Activated CD4-positive, alpha-beta T cell treated with anti-CD3 and anti-CD28 coated beads, Interleukin-2, Interleukin-6, amounts not matched to agents 100 ng/mL and 50 ng/mL, durations not matched to agents 16 hours and 8 hours (primary cell): ENCODE data around the gene RNU1-4.
"Not testable (repeated sequence)": the region's sequence is repeated elsewhere in the genome, so short reads cannot be mapped to it uniquely, and the experiment has no call there.

Source experiments
- DNase-seq: peaks from one replicate; pipeline ENCODE4 v3.0.0-alpha.2; 2020

Gene RNU1-4

DNA sequence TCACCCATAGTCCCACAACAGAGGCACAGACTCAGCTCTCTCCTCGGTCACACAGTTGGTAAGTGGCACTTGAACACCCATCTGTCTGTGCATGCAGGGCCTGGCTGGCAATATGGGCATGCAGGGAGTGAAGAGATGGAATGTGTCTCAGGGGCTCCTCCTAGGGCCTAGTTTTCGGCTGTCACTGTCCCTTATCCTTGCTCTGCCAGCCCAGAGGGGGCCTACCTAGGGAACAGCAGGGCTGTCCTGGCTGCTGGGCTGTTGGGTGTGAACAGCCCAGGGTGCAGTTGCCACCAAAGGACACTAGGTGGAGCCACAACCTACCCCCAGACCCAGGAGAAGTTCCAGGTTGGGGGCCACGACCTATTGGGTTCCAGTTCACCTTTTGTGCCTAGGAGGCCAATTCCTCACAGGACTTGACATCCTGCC is 30.6 kb upstream of the RNU1-4 start:
- peak; percentile 54 for DNase-seq

DNA sequence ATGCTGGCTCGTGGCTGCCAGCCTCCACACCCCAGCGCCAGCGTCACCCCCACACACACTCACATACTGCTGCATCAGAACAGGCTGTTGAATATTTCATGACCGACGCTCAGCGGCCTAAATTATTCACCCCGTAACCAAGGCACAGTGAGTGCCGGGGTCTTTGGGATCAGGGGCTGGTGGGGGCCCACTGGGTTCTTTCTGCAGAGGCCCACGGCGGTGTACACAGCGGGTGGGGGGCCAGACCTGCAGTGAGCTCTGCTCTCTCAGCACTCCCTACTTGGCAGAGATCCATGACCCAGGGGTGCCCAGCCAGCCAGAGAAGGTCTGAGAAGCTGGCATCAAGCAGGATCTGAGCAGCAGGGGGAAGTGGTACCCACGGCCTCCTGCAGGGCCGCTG is 29.7 kb upstream of the RNU1-4 start:
- not testable (repeated sequence) for DNase-seq

DNA sequence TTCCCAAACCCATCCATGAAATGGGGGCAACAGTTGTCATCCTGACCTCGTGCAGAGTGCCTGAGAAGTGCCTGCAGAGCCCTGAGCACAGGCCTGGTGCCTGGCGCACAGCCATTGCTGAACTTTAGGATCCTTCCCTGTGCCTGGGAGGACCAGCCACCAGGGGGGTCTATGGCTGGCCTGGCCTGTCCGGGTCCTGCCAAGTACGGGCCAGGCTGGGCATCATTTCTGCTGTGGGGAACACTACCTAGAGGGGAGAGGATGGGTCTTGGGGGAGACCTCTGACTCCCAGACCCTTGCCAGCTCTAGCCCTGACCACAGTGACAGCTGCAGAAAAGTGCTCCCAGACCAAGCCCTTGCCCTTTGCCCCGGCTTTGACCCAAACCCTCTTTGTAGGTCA is 28.2 kb upstream of the RNU1-4 start:
- not testable (repeated sequence) for DNase-seq

DNA sequence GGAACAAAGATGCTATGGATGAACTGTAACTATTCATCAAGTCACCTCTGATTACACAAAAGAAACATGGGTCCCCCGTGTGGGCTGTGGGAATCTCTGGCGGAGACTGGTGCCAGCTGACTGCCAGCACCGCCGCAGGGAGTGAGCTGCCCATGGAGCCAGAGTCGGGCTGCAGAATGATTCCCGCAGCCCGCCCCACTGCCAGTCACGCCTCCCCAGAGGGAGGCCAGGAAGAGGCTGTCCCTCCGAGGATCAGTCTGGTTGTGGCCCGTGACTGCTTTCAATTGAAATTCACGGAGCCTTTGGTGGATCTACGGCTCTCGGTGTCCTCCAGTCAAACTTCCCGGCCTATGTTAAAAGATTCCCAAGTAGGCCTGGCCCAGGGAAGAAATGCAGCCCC is 27.7 kb upstream of the RNU1-4 start:
- not testable (repeated sequence) for DNase-seq

DNA sequence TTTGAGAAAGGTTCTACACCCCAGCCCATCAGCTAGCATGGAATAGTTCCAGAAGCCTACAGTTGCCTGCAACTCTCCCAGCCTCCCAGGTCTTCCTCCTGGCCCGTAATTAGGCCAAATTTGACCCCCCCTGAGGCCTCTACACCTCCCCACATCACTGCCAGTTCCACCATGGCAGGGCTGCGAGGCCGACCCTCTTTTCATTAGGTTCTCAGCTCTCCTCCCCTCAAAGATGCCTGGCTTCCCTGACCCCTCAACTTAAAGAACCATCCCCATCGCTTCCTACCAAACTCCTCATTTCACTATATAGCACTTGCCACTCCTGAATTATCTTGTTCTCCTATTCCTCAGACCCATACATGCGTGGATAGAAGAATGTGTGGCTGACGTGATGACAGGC is 27.3 kb upstream of the RNU1-4 start:
- DNase-seq = not testable (repeated sequence)

DNA sequence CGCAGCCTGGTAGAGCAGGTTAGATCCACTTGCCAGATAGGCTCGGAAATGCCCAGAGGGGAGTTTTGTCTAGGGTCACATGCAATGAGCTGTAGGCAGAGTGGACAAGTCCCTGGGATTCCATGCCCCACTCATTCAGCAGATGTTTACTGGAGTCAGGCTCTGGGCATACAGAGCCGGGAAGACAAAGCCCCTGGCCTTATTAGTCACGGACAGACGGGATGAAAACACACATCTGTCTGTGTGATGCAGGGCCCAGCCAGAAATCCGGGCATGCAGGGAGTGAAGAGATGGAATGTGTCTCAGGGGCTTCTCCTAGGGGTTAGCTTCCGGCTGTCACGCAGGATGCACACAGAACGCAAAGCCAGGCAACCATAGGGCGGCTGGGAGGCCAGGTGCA is 26.8 kb upstream of the RNU1-4 start:
- not testable (repeated sequence) for DNase-seq

DNA sequence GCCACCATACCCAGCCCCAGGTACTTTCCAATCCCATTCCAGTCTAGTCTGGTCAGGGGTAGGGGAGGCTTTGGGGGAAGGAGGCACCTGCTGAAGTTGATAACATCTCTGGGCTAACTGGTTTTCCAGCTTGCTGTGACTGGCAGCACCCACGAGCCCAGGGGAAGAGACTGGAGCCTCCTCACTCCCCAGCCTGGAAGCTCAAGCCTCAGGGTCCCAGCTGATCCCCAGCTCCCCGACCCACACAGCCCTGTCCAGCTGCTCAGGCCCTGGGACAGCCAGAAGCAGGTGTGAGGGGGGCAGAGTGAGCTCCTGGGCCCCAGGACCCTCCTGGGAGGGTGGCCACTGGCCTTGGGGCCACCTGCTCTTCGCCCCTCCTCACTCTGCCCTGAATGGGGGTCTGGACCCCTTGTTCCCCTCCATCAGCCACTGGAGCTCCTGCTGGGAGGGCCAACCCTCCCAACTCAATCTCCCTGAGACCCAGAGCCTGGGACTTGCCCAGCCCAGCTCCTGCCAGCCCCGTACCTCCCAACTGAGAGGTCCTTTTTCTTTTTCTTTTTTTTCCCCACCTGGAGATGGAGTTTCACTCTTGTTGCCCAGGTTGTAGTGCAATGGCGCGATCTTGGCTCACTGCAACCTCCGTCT is 23.5 kb upstream of the RNU1-4 start:
- DNase-seq = no peak

DNA sequence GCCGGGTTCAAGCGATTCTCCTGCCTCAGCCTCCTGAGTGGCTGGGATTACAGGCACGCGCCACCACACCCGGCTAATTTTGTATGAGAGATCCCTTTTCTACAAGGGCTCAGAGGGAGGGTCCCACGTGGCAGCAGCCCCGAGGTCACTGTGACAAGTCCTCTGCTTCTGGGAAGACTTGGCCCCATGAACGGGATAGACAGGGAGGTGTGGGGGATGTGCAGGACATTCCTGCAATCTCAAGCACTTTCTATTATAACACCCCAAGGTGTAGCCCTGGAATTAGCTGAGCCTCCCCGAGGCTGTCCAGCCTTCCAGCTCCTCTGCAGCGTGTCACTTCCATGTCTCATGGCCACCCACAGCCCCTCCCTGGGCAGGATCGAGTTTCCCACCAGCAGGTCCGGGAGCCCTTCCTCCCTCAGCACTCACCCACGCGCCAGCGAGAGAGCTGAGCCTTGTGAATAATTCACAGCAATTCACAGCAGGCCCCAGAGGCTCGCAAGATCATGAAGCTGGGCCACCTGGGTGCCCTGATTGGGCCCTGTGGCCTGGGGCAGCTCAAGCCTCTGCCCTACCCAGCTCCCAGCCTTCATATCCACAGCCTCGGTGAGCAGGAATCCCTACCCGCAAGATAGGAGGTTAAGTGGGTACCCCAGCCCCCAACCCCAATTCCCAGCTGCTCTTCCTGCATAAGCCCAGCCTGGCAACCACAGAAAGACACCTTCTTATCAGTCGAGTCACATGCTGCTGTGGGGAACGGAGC is 22.8 kb upstream of the RNU1-4 start:
- peak; percentile 9 for DNase-seq

DNA sequence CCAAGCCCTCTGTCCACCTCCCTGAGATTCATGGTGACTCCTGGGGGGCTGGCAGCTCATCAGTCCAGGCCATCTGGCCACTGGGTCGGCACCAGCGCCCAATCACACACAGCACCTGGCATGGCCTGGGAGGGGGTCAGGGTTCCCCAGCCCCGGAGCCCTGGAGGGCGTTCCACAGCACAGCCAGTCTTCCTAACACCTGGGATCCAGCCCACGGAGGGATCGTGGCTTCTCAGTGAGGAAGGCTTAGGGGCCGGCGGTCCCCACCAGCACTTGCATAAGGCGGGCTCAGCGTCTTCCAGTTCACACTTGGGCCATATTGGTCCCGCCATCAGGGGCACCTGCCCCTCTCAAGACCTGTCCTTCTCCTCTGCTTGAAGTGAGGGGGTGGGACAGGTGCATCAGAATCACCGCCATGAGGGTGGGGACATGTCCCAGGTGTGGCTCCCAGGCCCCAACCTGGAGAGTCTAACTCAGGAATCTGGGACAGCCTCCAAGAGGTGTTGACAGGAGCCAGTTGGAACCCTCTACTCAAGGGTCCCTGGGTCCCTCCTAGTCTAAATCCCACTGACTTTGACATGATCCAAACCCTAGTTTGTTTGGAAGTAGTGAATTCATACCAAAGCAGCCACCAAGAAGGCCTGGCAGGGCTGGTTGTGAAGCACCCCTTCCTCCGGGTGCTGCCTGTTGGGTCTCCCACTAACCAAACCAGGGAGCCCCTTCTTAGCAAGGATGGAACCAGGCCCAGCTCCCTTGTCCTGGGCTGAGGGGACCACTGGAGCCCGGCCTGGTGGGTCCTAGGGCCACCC is 22.0 kb upstream of the RNU1-4 start:
- not testable (repeated sequence) for DNase-seq

DNA sequence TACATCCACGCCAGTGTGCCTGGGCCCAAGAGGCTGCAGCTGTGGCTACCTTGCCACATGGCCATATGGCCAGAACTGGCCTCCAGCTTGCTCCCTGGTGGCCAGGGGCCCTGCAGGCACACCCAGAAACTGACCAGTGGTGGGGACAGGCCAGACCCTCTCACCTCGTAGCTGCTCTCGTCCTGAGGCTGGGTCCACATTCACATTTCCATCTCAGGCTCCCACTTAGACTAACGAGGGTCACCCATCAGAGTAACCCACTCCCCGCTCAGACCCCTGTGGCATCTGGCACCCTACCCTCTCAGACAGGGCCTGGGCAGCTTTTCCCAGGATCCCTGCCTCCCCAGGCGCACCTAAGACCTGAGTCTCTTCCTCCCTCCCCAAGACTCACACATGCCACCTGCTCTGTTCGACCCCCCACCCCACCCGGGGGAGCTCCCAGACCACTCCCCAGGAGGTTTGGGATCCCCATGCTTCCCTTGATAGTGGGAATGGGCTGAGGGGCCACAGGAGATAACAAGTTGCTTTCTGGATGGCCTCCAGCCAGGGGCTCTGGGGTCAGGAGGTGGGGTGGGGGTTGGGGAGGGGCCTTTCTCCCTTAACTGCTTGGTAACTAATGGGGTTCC is 21.3 kb upstream of the RNU1-4 start:
- DNase-seq = no peak

DNA sequence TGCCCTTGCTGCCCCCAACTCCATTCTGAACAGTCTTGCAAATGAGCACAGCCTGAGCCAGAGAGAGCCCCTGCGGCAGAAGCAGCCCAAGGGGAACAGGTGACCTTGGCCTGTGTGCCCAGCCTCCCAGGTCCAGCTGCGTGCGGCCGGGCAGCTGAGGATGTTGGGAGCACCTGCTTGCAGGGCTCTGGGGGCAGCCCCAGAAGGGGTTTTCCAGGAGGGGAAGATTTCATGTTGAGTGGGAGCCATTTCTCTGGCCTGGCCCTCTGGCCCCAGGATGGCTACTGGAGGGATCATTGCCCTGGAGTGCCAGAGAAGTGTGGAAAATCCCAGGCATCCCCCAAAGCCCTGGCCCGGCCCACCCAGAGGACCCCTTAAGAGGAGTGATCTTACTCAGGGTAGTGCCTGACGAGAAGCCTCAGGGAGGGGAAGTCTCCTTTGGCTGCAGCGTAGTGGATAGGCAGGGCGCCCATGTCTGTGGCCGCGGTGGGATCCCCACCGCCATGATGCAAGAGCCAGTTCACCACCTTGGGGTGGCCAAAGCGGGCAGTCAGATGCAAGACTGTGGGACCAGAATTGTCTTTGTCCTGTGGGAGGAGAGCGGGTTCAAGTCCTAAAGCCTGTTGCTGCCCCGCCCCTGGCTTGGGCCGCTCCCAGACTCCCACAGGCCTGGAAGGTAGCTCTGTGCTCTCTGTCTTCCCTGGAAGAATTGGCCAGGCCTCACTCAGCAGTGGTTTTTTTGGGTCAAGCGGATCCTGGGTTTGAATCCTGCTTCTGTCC is 20.6 kb upstream of the RNU1-4 start:
- DNase-seq = no peak

DNA sequence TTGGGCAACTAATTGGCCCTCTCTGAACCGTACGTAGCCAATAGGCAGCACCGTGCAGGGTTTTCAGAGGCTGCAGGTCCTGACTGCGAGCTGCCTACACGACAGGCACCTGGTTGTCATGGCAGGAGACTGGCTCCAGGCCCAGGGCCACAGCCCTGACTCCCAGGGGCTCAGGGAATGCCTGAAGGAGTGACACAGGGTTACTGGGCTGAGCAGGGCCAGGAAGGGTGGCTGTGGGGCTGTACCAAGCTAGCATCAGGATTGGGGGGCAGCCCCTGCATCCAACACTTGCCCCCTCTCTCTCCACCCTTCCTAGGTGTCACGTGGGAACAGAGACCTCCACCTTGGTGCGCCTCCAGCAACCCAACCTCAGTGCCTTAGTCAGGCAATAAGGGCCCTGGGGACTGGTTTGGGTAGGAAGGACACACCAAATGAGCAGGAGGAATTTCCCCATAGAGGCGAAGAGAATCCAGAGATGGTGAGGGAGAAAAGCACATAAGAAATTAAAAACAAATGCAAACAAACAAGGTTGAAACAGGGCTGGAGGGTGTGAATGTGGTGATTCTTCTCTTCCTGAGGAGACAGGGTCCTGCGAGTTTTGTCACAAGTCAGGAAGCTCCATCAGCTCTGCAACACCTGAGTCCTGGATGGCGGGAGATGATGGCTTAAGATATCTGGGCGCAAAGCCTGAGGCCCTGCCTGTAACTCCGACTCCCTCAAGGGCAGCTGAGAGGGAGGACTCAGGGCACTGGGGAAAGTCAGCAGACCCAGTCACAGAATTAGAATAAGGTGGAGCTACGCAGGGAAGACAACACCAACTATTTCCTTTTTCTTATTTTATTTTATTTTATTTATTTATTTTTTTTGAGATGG is 19.7 kb upstream of the RNU1-4 start:
- DNase-seq = peak; percentile 6

DNA sequence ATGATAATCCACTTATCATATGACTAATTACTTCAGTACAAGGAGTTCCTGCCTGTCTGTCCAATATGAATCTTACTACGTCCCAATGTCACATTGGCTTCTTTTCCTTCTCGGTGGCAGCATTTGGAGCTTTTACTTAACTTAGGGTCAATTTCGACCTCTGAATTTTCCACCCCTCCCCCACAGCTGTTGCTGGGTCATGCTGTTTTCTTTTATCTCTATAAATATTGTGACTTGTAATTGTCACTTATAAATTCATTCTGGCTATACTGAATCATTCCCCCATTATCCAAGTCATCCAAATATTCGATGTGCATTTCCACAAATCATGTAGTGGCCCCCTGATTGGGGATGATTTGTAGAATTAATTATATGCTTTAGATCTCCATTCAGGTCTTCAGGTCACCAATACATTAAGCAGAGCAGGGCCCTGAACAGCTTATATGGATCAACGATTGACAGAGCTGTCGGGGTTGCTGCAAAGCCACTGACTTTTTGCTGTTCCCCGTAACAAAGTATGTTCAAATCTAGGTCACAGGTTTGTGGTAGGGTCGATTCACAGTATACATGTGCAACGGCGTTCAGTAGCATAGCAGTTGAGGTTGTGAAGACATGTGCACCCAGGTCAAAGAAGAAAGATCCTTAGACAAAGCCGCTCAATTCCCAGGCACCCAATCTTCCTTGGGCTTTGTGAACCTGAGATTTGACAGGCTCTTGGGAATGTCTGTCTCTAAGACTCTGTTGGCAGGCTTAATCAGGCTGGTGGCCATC is 18.3 kb upstream of the RNU1-4 start:
- no peak for DNase-seq

DNA sequence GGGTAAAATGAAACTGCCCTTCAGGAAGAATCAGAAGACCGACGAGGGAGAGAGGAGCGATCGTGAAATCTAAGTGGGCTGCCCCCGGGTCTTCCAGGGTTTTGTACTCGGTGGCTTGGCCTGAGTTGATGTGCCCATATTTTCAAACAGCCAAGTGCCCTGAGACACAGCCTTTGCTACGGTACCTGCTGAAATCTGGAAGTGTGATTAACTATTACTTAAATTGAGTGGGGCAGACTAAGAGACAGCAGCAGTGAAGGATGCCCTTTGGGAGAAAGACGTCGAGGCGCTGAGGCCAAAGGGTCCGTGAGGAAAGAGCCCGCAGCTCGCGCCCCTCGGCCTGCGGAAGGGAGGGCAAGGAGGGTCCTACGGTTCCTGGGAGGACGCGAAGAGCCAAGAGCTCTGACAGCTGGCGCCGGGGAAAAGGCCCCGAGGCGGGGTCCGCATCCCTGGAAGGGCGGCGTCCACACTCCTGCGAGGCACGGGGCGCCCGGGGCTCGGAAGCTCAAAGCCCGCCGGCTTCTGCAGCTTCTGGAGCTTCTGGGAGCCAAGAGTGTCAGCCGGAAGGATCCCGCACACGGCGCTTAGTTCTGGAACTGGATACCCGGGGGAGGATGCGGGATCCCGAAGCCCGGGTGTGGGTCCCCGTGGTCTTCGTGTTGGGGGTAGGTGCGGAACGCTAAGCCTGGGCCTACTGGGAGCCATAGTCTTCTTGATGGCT is 15.4 kb upstream of the RNU1-4 start:
- DNase-seq = no peak

DNA sequence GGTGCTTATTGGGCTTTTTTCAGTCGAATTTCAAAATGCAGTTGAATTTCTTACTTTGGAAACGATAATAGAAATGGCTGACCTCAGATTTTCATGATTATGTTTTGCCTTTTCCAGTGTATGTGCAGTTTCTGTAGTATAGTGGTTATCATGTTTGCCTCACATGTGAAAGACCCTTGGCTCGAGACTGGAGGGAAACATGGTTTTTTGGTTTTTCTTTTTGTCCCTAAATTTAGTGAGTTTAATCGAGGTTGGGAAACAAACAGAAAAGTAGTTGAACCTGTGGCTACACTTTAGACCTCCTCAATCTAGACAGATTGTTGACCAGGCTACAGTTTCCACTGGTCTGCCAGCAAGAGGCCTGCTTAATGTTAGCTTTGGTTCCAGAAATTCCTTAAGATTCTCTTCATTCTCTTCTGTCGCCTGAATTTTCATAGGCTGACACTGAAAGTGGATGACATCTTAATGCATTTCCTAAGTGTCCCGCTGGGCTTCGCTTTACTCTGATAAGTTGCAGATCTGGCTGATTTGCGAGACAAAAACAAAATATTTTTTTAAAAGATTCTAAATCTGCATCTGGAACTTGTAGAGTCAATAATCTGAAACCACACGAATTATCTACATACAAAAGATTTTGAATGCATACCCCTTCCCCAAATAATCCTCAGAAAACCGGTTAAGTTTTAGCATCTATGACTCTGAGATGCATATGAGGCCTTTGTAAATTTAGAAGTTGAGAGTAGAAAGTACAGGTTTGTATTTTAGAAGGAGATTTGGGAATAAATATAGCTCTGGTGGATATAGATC is 14.7 kb upstream of the RNU1-4 start:
- not testable (repeated sequence) for DNase-seq

DNA sequence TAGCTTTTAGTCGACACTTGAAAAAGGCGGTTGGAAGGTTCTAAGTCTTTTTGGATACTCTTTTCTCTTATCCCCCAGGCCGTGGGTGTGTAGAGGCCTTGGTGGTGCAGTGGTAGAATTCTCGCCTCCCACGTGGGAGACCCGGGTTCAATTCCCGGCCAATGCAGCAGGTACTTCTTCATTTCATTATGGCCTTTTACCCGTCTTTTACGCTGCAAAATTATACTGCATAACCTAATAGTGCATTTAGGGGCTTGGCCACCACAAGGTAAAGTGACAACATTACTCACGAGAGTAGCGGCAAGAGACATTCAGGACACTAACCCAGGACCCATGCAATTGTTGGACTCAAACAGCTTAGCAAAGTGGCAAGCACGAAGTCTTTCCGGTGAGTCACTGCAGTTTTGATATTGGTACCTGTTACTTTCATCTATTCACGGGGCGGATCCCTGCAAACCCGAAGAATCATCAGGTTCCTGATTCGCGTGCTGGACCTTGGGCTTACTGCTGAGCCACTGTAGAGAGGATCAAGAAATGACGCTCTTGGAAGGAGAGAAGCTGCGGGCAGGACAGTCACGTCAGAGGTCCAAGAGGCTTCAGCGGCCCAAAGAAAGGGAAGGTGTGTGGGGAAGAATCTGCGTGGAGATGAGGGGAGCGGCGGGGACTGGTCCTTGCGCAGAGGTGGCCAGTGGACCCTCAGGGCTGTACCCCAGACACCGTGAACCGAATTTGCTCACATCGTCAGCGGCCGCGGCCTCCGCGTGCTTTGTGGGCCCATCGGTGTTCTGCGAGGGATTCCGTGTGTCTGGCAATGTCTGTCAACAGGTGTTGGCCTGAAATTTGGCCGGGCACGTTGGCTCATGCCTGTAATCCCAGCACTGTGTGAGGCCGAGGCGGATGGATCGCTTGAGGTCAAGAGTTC is 12.9 kb upstream of the RNU1-4 start:
- peak; percentile 99 for DNase-seq

DNA sequence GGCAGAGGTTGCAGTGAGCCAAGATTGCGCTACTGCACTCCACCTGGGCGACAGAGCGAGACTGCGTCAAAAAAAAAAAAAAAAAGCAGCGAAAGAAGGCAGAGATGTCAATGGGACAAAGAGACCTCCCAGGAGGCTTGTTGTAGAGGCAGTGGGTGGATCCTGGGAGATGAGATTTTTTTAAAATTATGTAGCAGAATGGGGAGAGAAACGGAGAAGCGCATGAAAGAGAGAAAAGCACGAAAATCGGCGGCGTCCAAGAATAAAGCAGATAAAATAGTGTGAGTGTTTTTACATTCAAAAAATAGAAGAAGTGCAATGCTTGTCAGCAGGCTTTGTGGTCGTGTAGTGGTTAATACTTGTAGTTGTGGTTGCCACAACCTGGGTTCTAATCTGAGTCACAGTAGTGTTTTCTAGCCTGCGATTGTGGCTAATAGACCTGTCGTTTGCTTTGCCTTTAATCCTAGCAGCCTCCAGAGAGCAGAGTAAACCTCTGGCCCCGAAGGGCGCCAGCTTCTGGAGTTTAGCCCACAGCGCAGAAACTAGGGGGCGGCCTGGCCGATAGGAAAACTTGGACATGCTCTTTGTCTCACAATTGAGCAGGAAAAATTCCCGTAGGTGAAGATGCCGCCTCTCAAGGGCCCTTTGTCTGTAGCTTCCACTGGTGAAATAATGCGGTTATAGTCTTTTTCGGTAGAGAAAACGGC is 11.9 kb upstream of the RNU1-4 start:
- peak; percentile 41 for DNase-seq
